IPS DF 6.9 (cell line): ENCODE results near the gene TMEM232.
A peak's percentile ranks its signal among the peaks of the same experiment; 100 is the strongest.

ENCODE experiments used
- DNase-seq: peaks from one replicate; pipeline ENCODE4 v3.0.0-alpha.2; 2013; ENCODE audit warnings: low read depth, low spot score
- H3K27ac ChIP-seq: one replicate; pipeline ENCODE4 v1.5.1; 2013; ENCODE audit warnings: low read length, control low read depth
- H3K27me3 ChIP-seq: 2 replicates; pipeline ENCODE4 v1.6.1; 2013; ENCODE audit warnings: mild to moderate bottlenecking, low read length; ENCODE audit not compliant: control insufficient read depth, insufficient read depth
- H3K36me3 ChIP-seq: 2 replicates; pipeline ENCODE4 v1.6.1; 2013; ENCODE audit warnings: low read length; ENCODE audit not compliant: control insufficient read depth, insufficient read depth
- H3K4me1 ChIP-seq: 2 replicates; pipeline ENCODE4 v1.6.1; 2013; ENCODE audit warnings: low read length; ENCODE audit not compliant: control insufficient read depth, insufficient read depth
- H3K4me3 ChIP-seq: 2 replicates; pipeline ENCODE4 v1.5.1; 2013; ENCODE audit warnings: mild to moderate bottlenecking, low read length
- H3K9me3 ChIP-seq: 2 replicates; pipeline ENCODE4 v1.6.1; 2013; ENCODE audit warnings: low read length, inconsistent platforms; ENCODE audit not compliant: control insufficient read depth, insufficient read depth
- WGBS: extraction: QIAGEN DNeasy Blood & Tissue Kit; methylation state at CpG from one replicate; pipeline ENCODE4 v1.1.7; 2013; ENCODE audit warnings: mixed read lengths, missing lambda C conversion rate; ENCODE audit not compliant: insufficient read length, insufficient coverage; 5-methylcytosine and 5-hydroxymethylcytosine counted together

The TMEM232 gene

DNA sequence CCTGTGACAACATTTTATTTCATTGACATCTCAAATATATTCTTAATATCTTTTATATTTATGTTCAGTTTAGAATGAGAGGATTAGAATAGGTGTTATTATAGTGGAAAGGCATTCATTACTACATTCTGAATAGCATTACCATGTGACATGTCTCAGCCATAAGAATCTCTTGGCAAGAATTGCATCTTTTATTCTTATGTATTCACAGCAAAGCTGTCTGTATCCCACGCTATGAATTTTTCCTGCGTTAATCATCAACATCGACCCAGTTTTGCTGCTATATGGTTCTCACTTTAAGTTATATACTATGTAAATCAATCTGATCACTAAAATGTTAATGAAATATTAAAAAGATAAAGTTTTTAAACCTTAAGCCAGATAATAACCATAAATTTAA is 248.6 kb downstream of the TMEM232 start:
- no CpG with 5 or more reads among the region's 3 CpGs for WGBS
- Histone ChIP-seq H3K4me3 (no peak overlapping the region), H3K9me3 (no peaks in the 10 kb centered on the region), H3K27me3 (no peaks in the 10 kb centered on the region), H3K36me3 (no peaks in the 10 kb centered on the region), H3K4me1 (no peaks in the 10 kb centered on the region), H3K27ac (no peak overlapping the region)
- DNase-seq = no peak

- DNase-seq = peak; percentile 7
Measured at GRCh38 chr5:110476164-110476563, 250.3 kb downstream of the TMEM232 start.

GRCh38 chr5:110475529-110475928 is 250.9 kb downstream of the TMEM232 start:
- Histone ChIP-seq H3K4me1 (no peaks in the 10 kb centered on the region), H3K27ac (no peak overlapping the region), H3K36me3 (no peaks in the 10 kb centered on the region), H3K9me3 (no peaks in the 10 kb centered on the region), H3K4me3 (no peak overlapping the region), H3K27me3 (no peaks in the 10 kb centered on the region)
- no peak for DNase-seq
- WGBS = no CpG with 5 or more reads among the region's 1 CpG

More at GRCh38 chr5:110476164-110476563, 250.3 kb downstream of the TMEM232 start:
- no peaks in the 10 kb centered on the region for H3K27me3 ChIP-seq
- no peak overlapping the region for H3K27ac ChIP-seq
- no peak overlapping the region for H3K4me3 ChIP-seq
- no peaks in the 10 kb centered on the region for H3K36me3 ChIP-seq
- no peaks in the 10 kb centered on the region for H3K4me1 ChIP-seq
- no peaks in the 10 kb centered on the region for H3K9me3 ChIP-seq

GRCh38 chr5:110469486-110469885 is 257.0 kb downstream of the TMEM232 start:
- Histone ChIP-seq H3K36me3 (no peaks in the 10 kb centered on the region), H3K9me3 (no peaks in the 10 kb centered on the region), H3K4me3 (no peak overlapping the region), H3K27me3 (no peaks in the 10 kb centered on the region), H3K4me1 (no peaks in the 10 kb centered on the region), H3K27ac (no peak overlapping the region)
- DNase-seq = no peak
- WGBS = no CpG with 5 or more reads among the region's 4 CpGs

- WGBS = no CpG with 5 or more reads among the region's 2 CpGs
- H3K27me3 ChIP-seq = no peaks in the 10 kb centered on the region
- no peaks in the 10 kb centered on the region for H3K4me1 ChIP-seq
- no peak for DNase-seq
- no peak overlapping the region for H3K4me3 ChIP-seq
- no peak overlapping the region for H3K27ac ChIP-seq
- no peaks in the 10 kb centered on the region for H3K9me3 ChIP-seq
- H3K36me3 ChIP-seq = no peaks in the 10 kb centered on the region
Measured at GRCh38 chr5:110463106-110463505, 263.4 kb downstream of the TMEM232 start.

- Histone ChIP-seq H3K4me1 (no peaks in the 10 kb centered on the region), H3K27ac (no peak overlapping the region), H3K4me3 (no peak overlapping the region), H3K36me3 (no peaks in the 10 kb centered on the region), H3K27me3 (no peaks in the 10 kb centered on the region), H3K9me3 (no peaks in the 10 kb centered on the region)
- no CpG with 5 or more reads among the region's 4 CpGs for WGBS
- no peak for DNase-seq
Measured at GRCh38 chr5:110460837-110461236, 265.6 kb downstream of the TMEM232 start.

GRCh38 chr5:110458313-110458712 is 268.2 kb downstream of the TMEM232 start:
- no peak for DNase-seq
- H3K27ac ChIP-seq = no peak overlapping the region
- H3K36me3 ChIP-seq = no peaks in the 10 kb centered on the region
- H3K27me3 ChIP-seq = no peaks in the 10 kb centered on the region
- no peaks in the 10 kb centered on the region for H3K4me1 ChIP-seq
- H3K4me3 ChIP-seq = no peak overlapping the region
- no peaks in the 10 kb centered on the region for H3K9me3 ChIP-seq
- no CpG with 5 or more reads among the region's 1 CpG for WGBS

- Histone ChIP-seq H3K9me3 (no peaks in the 10 kb centered on the region), H3K36me3 (no peaks in the 10 kb centered on the region), H3K27me3 (no peaks in the 10 kb centered on the region), H3K4me3 (no peak overlapping the region), H3K27ac (no peak overlapping the region), H3K4me1 (peaks cover 1% of the 10 kb centered on the region; the same call in 1 of the 2 replicates)
- no CpG with 5 or more reads among the region's 4 CpGs for WGBS
- no peak for DNase-seq
Measured at GRCh38 chr5:110442856-110443255, 283.6 kb downstream of the TMEM232 start.

GRCh38 chr5:110441035-110441434 is 285.4 kb downstream of the TMEM232 start:
- H3K9me3 ChIP-seq = no peaks in the 10 kb centered on the region
- H3K27me3 ChIP-seq = no peaks in the 10 kb centered on the region
- H3K36me3 ChIP-seq = no peaks in the 10 kb centered on the region
- peak; percentile 43 for DNase-seq
- H3K27ac ChIP-seq = no peak overlapping the region
- peaks cover 1% of the 10 kb centered on the region; the same call in 1 of the 2 replicates for H3K4me1 ChIP-seq
- no peak overlapping the region for H3K4me3 ChIP-seq
- no CpG with 5 or more reads among the region's 2 CpGs for WGBS

DNA sequence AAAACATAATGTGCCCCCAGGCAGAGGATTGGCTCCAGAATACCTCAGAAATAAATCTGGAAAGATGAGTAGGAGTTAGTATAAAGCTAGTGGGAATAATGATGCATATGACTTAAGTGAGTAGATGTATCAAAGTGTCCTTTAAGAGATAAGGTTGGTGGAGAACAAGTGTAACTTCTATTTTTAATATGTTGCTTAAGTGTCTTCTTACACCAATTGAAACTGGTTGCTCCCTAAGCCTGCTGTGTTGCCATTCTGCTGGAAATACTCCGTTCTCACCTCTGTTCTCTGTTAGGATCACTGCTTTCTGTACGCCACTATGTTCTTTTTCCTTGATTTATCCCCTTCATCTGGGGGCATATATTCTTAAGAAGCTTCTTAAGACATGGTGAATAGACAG is 286.4 kb downstream of the TMEM232 start:
- Histone ChIP-seq H3K27me3 (no peaks in the 10 kb centered on the region), H3K27ac (no peak overlapping the region), H3K4me3 (no peak overlapping the region), H3K9me3 (no peaks in the 10 kb centered on the region), H3K4me1 (peaks cover 1% of the 10 kb centered on the region; the same call in 1 of the 2 replicates), H3K36me3 (no peaks in the 10 kb centered on the region)
- no CpG with 5 or more reads among the region's 2 CpGs for WGBS
- DNase-seq = no peak

GRCh38 chr5:110439296-110439695 is 287.2 kb downstream of the TMEM232 start:
- no CpG with 5 or more reads among the region's 3 CpGs for WGBS
- Histone ChIP-seq H3K9me3 (no peaks in the 10 kb centered on the region), H3K4me3 (no peak overlapping the region), H3K27ac (no peak overlapping the region), H3K4me1 (peaks cover 1% of the 10 kb centered on the region; the same call in 1 of the 2 replicates), H3K36me3 (no peaks in the 10 kb centered on the region), H3K27me3 (no peaks in the 10 kb centered on the region)
- DNase-seq = no peak
